Right ventricle myocardium superior (tissue), 1 donor: ENCODE measurements around the gene SRBD1. TPM values are rescaled to one million over a fixed set of nuclear protein-coding genes. Genes with fewer than 3 reads are reported as not detected.

ENCODE experiments used
- ATAC-seq: fragments of 200-7000 bp; cut with Tn5 transposase; one replicate; pipeline ENCODE4 v1.9.1; 2020; ENCODE audit warnings: mild to moderate bottlenecking; ENCODE audit not compliant: poor library complexity
- DNase-seq: peaks from one replicate; pipeline ENCODE4 v3.0.0-alpha.2; 2020
- intact Hi-C: fragments of 100-400 bp; cut with DNase I; formaldehyde crosslinking; loops from one replicate; pipeline ENCODE4 v1.11.2; 2022
- total RNA-seq: library from RNA; stranded (reverse); fragmentation: NEBNext Ultra II Directional; extraction: Animal tissue kit (Norgen Biotek cat#: 25700); gene quantifications from one replicate; pipeline ENCODE4 v1.2.1, GENCODE V29; 2021
- donor health status: DM: no; HTN: yes; CAD: no; lungs with severe emphysema.

Gene SRBD1
- total RNA-seq, 1 donor from 2014 or later = 6.6 TPM

DNA sequence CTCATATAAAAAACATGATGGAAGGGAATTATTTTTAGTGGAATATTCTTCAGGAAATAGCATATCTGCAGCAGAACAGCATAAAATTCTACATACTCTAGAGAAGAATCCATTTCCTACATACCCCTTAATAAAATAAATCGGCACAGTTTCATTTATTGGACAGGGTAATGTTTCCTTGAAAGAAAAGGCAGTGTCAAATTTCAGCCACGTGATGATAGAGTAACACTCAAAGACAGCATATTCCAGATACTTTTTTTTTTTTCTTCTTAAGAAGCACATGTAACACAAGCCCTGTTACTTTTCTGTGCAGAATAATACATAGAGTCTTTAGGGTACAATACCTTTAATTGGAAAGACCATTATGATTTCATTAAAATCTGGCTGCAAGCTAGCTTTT, 204.4 kb downstream of the SRBD1 start:
- DNase-seq = no peak
- no peak for ATAC-seq
- intact Hi-C loops = no loop called here

- DNase-seq (no peak), ATAC-seq (peak; percentile 85)
- intact Hi-C loops = no loop called here
Measured at GRCh38 chr2:45404807-45405297, 206.2 kb downstream of the SRBD1 start.

GRCh38 chr2:45403036-45403435, 208.0 kb downstream of the SRBD1 start:
- no peak for ATAC-seq
- DNase-seq = no peak
- intact Hi-C loops = no loop called here

DNA sequence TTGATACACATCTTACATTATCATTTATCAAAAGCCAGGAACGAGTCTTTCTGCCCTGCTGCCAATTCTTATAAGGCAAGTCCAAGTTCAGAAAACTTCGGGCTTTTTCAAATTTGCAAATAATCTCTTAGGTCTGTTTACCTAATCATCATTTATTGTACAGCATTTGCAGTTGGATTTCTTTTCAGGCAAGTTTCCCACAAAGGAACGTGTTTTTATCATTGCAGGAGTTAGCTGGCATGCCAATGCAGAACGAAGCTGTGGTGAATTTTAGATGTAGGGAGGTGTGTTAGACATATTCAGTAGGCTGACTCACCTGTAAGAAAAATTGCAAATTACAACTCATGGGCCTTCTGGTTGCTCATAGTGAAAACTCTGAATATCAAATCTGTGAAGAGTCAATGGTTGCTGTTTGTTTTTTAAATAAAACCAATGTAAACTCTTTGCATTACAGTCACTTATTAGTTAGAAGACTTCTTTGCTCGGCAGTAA, 209.6 kb downstream of the SRBD1 start:
- intact Hi-C loops = no loop called here
- DNase-seq (no peak), ATAC-seq (no peak)

DNA sequence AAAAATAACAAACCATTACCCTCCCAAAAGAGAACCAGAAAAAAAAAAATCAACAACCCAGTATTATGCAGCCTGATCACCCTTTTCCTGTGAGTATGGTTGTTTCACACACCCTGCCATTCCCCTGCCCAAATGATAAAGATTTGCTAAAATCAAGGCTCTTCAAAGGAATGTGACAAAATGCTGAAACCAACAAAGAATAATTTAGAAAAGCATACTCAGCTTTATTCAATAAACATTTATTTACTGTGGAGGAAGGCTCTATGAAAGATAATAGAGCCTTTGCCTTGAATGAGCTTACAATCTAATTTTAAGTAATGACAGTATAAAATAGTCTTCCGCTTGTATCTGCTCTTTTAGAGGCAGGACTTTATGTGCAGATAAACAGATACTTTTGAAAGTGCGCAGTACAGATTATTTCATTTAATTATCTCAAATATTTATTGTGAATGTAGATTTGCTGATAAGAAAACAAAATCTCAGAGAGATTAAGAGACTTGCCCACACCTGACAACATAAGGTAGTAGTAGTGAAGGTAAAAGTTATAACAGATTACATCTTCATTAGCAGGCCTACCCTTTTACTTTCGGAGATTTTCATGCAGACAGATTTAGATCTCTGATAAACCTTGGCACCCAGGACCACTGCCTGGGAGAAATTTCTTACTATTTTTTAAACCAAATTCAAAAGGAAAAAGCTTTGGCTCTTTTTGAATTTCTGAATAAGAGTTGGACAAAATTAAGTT, 211.9 kb downstream of the SRBD1 start:
- intact Hi-C loops = no loop called here
- DNase-seq = no peak
- ATAC-seq = no peak

DNA sequence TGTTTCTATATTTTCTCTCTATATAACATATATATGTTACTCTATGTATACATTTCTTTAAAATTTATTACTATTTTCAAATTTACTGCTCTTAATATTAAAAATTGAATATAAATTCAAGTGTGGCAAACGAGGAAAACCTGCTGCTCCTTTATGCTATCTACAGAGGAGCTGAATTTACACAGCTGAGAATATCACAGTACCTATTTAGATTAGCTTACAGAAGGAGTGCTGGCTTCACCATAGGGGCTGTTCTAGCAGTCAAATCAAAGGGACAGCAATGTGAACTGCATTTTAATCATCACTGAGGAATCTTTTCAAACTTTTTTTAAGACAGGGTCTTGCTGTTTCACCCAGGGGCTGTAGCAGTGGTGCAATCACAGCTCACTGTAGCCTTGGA, 213.8 kb downstream of the SRBD1 start:
- intact Hi-C loops = no loop called here
- ATAC-seq = no peak
- DNase-seq = no peak

DNA sequence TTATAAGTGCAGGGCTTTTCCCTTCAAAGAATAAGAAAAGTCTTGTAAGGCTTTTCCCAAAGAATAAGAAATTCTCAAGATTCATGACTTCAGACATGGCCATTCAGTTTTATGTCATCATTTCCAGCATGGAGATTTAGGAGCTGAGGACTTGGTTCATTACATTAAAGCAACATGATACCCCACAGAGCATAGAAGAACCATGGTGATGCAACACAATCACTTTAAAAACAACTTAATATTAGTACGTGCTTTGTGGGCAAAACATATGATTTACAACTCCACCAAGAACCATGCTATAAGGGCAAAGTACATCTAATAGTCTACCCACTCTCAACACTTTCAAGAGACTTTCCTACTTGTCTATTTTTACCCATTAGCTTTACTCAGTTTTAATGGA, 214.4 kb downstream of the SRBD1 start:
- ATAC-seq (no peak), DNase-seq (no peak)
- intact Hi-C loops = no loop called here

DNA sequence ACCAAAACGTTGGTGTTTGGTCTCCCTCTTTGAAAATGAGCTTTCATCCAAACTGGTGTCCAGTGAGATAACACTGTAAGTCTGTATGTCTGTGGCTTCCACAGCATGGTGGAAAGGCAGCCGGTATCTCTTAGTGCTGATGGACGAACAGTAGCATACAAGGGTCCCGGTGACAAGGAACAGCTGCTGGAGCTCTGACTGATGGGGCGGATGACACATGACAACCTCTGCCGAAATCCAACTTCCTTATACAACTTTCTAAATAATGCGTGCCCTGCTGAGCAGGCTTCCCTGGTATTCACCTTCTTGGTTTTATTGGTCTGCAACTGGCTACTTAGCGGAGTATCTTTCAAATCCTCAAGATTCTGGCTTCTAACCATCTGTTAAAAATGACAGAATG, 216.2 kb downstream of the SRBD1 start:
- DNase-seq (no peak), ATAC-seq (no peak)
- intact Hi-C loops = no loop called here

GRCh38 chr2:45394216-45394615, 216.9 kb downstream of the SRBD1 start:
- ATAC-seq (no peak), DNase-seq (no peak)
- intact Hi-C loops = no loop called here

DNA sequence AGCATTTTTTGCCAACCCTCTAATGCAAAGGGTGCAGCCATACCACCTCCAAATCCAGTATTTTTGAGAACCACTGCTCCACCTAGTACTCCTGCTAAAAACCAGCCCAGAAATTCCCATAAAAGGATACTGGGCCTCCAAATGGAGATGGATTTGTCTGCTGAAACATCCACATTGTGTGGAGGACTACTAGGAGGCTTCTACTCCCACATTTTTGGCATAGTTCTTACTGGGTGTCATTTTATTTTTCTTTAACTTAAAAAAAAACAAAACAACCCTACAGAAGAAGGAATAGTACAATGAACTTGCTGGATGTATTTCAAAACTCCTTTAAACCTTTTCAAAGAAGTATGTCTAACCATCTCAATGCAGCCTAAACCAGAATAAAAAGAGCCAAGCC, 219.2 kb downstream of the SRBD1 start:
- intact Hi-C loops = no loop called here
- ATAC-seq (no peak), DNase-seq (no peak)

GRCh38 chr2:45390861-45391260, 220.2 kb downstream of the SRBD1 start:
- ATAC-seq (no peak), DNase-seq (no peak)
- intact Hi-C loops = no loop called here

DNA sequence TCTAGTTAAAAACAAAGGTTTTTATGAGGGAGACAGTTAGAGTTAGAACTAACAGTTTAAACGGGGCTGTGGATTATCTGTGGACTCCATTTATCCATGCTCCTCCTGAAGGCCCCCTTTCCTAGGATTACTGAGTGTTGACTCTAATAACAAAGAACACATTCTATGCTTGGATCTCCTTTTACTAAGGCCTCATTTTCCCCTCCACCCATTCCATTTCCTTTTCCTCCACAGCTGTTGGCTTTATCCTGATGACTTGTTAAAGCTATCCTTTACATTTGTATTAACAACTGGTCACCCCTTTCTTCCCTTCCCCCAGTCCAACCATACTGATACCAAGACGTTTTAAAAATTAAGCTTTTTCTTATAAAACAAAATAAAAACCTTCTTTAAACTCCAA, 220.6 kb downstream of the SRBD1 start:
- intact Hi-C loops = no loop called here
- DNase-seq = no peak
- no peak for ATAC-seq

- intact Hi-C loops = no loop called here
- DNase-seq = no peak
- no peak for ATAC-seq
Measured at GRCh38 chr2:45388541-45389100, 222.4 kb downstream of the SRBD1 start.

DNA sequence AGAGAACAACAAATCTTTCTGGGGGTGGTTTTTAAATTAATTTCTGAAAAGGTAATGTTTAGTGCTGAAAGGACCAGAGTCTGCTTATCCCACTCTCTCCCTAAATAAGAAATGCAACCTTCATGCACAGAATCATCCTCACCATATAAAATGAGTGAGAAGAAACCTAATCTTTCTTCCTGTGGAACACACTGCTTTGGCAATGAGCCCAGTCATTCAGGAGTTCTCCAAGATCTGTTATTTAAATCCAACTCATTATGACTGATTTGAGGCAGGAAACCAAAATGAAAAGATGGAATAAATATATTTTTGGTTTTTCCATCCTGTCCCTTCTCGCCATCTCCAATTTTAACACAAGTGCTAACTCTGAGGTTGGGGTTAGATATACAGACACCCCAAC, 228.3 kb downstream of the SRBD1 start:
- intact Hi-C loops = no loop called here
- no peak for DNase-seq

DNA sequence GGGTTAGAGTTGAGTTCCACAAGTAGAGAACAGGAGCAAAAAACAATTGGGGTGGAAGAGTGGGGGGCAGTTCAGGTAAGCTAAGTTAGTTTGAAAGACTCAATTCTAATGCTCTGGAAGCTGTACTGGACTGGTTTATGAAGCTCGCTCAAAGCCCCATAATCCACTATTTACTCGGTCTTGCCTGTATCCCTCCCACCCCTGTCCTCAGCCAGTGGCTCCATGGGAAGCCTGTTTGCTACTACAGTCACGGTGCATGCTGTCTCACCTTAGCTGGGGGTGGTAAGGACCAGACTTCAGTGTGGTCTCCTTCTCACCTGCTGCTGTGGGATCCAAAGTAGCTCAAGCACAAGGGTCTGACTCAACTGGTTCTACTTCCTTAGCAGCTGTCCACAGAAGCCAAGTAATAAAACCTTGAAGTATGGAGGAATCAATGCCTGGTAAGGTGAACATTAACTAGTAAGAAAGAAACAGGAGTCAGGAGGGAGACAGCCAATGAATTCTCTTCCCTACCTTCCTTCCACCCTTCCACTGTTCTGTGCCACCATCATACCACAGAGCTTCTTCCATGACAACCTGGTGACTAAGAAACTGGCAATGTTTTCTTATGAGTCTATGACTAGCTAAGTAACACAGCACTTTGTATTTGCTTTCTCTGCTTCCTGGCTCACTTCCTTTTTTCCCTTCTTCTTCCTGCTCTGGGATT, 230.8 kb downstream of the SRBD1 start:
- ATAC-seq (no peak), DNase-seq (no peak)
- intact Hi-C loops = no loop called here

More for the DNA sequence above, 228.3 kb downstream of the SRBD1 start:
- no peak for ATAC-seq

- DNase-seq = no peak
- intact Hi-C loops = no loop called here
- peak; percentile 67 for ATAC-seq
Measured at GRCh38 chr2:45379399-45380087, 231.5 kb downstream of the SRBD1 start.

- DNase-seq = no peak
- ATAC-seq = no peak
- intact Hi-C loops = no loop called here
Measured at GRCh38 chr2:45373534-45373933, 237.5 kb downstream of the SRBD1 start.

GRCh38 chr2:45370369-45370768, 240.7 kb downstream of the SRBD1 start:
- DNase-seq (no peak), ATAC-seq (no peak)
- intact Hi-C loops = no loop called here

DNA sequence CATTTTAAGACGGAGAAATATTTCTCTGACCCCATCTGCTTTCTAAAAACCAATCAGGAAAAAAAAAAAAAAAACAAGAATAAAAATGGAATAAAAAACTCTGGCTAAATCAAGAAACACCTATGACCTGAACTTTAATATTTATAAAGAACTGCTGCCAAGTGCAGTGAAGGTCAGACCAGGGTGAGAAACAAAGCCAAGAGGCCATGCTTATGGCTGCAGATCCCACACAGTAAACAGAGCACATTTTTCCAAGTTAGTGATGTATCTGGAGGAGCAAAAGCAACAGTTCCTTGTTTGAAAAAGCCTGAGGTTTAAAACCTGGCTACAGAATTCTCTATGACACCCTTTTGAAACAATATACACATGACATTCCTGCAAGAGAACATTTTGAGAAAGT, 242.3 kb downstream of the SRBD1 start:
- ATAC-seq (no peak), DNase-seq (no peak)
- intact Hi-C loops = no loop called here
